Hematopoietic multipotent progenitor cell treated with erythropoietin and hydrocortisone succinate and interleukin-3 and kit ligand, for 8 days (in vitro differentiated cells): ENCODE results near the gene JMJD6.
"Not testable (repeated sequence)": the region's sequence is repeated elsewhere in the genome, so short reads cannot be mapped to it uniquely, and the experiment has no call there.

ENCODE experiments used
- DNase-seq: peaks from one replicate; pipeline ENCODE4 v3.0.0-alpha.2; 2015

Gene JMJD6

DNA sequence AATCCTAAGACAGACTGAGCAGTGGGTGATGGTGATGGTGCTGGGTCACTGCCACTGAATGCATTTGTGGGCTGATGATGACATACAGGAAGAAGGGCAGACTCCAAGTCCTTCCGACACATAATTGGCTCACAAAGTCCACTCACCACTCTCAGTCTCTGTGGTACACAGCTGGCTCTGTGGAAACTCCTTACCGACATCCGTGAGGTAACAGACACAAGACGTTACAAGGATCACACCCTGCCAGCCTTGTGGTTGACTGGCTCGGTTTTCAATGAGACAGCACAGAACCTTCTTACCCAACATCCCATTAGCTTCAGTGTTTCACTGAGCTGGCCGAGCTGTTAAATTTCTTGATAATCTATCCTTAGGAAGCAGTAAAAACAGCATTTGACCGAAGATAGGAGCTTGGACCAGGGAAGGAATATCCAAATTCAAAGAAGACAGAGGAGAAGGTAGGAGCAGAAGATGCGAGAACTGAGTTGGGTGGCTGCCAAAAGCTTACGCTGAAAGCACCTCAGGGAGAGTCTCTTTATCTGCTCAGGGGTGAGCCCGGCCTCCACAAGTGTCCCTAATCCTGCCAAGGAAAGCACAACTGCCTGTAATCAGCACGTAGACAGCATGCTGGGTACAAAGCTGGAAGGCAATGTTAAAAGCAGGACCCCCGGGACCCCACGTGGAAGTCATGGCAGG is 10.1 kb downstream of the JMJD6 start:
- DNase-seq, result peak; percentile 92

DNA sequence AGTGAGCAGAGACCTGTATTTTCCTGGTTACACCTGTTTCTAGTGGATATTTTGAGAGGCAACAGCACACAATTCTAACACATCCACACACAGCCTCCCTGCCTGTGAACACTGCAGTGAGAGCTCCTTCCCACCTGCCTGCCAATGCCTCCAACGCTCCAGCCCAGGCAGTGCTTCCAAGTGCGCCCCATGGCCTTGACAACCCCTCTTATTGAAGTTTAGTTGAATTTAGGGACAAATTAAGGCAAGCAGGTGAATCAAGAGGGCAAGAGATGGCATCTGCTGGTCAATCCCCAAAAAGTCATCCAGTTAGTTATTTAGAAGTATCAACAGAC is 10.9 kb downstream of the JMJD6 start:
- no peak for DNase-seq

DNA sequence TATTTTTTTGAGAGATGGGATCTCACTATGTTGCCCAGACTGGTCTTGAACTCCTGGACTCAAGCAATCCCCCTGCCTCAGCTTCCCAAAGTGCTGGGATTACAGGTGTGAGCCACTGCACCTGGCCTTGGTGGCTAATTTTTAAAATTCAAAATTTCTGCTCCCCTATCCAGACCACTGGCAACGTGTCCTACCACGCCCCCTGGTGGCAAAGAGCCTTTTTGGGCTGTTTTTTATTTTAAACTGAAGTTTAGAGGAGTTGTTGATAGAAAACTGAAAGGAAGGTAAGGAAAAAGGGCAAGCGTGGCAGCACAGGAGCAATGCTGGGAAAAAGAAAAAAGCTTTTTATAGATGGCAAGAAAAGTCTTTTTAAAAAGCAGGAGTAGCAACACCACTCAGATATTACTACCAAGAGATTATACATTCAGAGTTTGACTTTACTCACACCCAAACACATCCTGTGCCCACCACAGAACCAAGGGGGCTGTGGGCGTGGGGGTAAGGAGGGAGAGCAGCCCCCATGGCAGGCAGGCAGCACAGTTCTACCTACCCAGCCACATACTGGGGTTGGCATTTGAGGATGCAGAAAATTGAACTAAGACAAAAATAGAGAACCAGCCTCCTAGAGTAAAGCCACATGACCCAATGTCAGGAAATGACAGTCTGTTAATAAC is 11.4 kb downstream of the JMJD6 start:
- peak; percentile 80 for DNase-seq

DNA sequence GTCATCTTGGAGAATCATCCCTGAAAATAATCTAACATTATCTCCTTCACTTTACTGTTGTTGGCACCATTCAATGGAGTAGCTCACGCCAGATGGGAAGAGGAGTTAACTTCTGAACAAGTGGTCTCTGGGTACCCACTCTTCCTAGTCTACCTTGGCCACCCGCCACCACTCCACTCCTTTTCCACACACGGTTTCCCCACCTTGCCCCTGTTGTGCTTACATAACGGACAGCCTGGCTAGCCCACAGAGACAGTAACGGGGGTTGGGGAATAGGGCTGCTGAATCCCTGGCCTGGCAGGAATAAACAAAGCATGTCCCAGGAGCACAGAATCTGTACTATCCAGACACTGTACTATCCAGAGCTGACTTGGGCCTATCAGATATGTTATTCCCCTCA is 12.1 kb downstream of the JMJD6 start:
- no peak for DNase-seq

DNA sequence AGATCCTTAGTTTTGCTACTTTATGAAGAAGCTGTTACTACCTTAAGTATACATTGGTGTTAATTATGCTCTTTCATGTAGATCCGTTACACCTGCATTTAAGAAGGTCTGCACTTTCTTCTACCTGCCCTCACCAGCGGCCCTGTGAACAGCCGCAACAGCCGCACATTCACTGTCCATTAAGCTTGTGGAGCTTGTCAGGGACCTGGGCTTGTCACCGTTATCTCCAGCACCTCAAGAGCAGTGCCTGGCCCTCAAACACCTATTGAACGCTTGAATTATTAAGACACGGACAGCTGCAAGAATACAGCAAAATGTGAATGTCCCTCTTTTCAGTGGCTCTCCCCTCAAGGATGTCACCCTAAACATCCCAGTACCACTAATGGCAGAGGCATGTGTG is 12.6 kb downstream of the JMJD6 start:
- DNase-seq, result no peak

DNA sequence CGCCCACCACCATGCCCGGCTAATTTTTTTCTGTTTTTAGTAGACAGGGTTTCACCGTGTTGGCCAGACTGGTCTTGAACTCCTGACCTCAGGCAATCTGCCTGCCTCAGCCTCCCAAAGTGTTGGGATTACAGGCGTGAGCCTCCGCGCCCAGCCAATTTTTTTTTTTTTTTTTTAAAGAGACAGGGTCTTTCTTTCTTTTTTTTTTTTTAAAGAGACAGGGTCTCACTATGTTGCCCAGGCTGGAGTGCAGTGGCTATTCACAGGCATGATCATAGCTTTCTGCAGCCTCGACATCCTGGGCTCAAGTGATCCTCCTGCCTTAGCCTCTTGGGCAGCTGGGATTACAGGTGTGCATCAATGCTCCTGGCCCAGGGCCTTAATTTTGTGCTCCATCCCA is 14.1 kb downstream of the JMJD6 start:
- not testable (repeated sequence) for DNase-seq

DNA sequence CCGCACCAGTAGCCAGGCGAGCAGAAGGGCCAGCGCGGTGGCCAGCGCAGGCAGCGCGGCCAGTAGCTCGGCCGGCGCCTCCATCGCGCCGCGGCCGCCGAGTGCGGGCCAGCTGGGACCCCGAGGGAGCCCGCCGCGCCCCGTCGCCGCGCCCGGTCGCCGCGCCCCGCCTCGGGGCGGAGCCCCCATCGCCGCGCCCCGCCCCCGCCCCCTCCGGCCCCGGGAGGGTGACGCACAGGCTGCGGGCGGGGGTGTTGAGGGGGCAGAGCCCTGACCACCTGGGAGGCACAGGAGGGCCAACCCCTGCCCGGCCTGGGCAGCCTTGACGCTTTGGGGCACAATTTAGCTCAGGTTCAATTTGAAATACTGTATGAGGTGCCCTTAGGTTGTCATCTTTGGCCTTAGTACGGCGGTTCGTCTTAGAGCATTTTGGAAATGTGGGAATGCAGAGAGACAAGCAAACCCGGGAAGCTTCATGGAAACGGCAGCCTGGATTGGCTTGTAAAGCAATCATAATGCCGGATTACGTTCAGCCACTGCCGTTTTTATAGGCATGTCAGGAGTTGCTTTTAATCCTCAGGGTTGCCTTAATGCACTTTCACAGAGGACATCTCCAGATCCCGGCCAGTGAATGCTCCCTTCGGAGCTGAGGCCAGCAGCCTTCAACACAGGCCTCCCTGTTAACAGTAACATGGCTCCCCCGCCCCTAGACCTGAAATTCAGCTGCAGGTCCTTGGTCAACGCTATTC is 15.4 kb downstream of the JMJD6 start, which contains the start of gene MXRA7:
Gene MXRA7, minus strand, starts transcription at position 103 of the 749 bp plus-strand sequence. Its CDS starts 19 bp downstream, at position 84.
- no peak for DNase-seq

DNA sequence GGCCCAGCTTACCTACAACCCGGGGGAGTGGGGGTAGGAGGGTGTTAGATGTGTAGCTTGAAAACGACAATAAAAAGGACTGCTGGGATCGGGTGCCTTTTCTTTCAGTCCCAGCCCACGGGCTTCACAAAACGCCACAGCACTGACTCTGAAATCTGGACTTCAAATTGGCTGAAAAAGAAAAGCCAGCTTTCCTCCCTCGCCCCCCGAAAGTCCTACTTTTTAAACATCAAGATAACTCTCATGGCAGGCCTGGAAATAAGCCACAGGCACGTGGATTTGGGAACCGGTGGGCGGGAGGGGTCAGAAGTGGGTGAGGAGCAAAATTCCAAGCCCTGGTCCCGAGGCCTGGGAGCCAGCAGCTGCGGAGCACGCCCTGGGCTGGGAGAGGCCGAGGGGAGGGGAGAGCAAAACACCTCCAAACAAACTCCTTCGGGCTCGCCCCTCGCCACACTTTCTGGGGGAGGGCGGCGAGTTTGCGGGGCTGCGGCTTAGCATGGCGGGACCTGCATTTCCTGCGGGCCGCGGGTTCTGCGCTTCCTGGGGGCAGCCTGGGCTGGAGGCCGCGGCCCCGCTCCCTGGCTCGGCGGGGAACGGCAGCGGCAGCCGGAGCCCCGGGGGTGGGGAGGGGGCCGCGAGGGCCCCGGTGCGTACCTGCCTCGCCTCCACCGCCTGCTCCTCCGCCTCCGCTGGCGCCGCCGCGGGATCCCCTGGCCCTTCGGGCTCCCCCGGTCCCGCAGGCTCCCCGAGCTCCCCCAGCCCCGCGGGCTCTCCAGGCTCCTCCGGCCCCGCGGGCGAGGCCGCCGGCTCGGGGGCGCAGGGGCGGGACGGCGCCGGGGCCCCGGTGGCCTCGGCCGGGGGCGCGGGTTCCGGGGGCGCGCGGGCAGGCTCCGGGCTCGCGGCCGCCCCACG is 16.2 kb downstream of the JMJD6 start:
- not testable (repeated sequence) for DNase-seq

DNA sequence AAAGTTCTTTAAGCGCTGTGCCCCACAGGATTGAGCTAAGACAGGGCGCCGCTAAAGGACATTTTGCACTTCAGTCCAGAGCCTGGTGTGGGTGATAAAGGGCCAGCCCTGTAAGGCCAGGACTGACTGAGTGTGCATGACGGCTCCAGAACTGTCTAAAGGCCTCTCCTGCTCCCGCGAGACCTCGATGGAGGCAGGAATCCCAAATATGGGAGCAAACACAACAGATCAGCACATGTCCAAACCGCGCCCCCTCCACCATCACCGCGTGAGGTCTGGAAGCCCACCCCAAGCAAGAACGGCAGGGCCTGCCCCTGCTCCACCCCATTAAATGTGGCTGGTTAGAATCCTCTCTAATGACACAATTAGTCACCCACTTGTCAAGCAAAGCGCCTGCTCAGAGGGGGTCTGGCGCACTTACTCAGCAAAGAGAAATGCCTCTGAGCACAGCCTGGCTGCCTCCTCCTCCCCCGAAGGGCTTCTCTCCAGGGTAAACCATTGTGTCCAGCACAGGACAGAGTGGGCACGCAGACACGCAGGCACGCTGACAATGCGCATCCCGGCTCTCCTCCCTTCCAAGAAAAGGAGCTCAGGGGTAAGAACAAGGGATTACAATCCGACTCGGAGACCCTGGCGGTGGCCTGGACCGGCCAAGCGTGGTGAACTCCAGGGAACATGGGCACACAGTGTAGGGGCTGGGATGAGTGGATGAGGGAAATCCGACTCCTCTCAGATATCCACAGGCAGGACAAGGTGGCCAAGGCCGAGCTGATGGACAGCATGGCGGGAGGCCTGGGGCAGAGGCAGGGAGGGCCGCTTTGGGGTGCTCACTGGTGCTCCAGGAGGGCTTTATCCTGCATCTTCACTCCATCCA is 17.1 kb downstream of the JMJD6 start:
- DNase-seq, result no peak

DNA sequence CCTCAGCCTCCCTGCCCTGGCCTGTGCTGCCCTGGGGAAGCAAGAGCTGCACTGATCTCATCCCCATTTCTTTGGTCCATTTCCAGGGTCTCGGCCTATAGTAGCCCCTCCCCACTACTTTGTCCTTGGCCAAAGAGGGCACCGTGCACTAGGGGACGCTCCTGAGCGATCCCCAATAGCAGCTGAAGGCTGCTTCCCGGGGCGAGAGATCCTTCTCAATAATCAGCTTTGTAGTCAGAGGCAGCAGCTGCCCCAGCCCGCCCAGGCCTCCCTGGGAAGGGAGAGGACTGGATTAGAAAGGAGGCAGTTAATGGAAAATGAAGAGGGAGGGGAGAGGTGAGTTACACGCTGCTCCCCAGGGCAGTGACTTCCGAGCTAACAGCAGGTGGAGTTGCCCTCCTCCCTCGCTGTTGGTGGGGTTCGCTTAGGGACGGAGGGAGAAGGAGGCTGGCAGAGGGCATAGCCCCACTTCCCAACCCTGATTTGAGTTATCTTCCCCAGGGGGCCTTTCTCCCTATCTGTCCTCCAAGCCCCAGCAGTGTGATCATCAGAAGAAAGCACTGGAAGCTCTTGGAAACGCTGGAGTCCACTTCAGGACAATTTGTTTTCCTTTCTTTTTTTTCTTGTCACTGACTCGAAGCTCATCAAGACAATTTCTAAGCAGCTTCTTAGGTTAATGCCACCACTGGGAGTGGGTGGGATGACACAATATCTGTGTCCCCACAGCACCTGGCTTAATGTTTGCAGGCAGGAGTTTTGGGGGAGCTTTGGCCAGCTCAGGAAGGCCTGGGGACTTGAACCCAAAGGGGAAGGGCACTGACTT is 18.2 kb downstream of the JMJD6 start:
- no peak for DNase-seq

DNA sequence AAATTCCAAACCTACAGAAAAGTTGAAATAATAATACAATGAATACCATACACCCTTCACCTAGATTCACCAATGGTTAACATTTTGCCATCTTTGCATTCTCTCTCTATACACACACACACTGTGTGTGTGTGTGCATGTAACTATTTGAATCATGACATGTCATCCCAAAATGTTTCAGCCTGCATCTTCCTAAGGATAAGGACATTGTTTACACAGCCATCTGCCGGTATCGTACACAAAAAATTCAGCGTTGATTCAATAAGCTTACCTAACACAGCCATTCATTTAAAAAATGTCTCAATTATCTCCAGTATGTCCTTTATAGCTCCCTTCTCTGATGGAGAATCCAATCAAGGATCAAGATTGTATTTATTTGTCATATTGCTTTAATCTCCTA is 19.6 kb downstream of the JMJD6 start:
- no peak for DNase-seq

DNA sequence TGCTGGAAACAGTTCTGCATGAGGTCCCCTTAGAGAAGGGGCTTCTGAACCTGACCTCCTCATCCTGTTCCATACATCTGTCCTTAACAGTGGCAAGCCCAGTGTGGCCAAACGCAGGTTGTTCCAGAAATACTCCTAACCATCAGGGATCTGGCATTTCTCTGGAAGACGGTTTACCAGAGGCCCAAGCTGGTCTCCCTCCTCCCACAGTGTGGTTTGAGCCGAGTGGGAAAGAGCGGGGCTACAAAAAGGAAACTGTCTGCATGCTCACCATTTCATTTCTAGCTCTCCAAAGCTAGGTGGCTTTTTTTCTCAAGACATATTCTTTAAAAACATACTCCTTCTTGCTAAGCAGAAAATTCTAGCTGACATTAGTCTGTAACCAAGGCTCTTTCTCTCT is 21.6 kb downstream of the JMJD6 start:
- no peak for DNase-seq

DNA sequence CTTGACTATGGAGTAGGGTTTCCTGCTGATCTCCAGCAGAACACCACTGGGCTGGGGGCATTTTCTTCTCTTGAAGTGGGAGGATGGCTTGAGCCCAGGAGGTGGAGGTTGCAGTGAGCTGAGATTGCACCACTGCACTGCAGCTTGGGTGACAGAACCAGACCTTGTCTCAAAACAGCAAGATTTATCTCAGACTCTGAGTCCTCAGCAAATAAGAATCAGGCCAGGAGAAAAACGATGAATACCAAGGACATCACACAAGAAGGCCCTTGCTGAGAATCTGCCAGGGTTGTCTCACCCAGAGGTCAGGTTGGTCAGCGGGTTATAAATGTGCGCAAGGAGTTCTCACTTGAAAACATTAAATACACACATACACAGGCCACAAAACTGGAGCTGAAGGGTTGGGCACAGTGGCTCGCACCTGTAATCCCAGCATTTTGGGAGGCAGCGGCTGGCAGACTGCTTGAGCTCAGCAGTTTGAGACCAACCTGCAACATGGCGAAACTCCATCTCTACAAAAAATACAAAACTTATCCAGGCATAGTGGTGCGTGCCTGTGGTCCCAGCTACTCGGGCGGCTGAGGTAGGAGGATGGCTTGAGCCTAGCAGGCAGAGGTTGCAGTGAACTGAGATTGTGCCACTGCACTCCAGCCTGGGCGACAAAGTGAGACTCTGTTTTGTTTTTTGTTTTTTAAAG is 23.3 kb downstream of the JMJD6 start:
- DNase-seq, result no peak

DNA sequence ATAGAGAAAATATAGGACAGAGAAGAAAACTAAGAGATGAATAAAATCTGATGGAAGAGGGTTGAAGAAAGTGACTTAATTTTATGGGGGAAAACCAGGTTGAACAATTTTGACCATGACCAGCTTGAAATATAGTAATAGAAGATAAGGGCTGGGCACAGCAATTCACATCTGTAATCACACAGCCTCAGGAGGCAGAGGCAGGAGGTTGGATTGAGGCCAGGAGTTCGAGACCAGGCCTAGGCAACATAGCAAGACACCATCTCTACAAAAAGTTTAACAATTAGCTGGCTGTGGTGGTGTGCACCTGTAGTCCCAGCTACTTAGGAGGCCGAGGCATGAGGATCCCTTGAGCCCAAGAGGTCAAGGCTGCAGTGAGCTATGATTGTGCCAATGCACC is 24.3 kb downstream of the JMJD6 start:
- peak; percentile 58 for DNase-seq

DNA sequence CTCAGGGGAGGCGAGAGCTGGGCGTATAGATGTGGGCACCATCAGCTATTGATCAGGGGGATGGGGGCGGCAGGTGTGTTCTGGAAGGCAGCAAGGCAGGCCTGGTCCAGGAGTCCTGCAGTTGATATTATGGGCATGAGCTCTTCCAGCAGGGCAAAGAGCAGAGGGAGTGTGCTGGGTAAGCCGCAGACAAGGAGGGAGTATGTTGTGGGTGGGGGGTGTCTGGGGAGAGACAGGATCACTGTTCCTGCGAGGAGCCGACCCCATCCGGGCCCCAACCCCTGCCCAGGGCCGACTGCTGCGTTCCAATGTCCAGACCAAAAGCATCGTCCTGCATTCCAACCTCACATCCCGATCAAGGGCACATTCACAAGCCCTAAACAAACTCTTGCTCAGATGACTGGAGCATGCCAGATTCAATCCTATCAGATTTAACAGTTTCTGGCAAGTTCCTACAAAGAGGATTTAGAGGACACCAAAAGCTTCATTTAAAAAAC is 24.9 kb downstream of the JMJD6 start:
- DNase-seq, result no peak

DNA sequence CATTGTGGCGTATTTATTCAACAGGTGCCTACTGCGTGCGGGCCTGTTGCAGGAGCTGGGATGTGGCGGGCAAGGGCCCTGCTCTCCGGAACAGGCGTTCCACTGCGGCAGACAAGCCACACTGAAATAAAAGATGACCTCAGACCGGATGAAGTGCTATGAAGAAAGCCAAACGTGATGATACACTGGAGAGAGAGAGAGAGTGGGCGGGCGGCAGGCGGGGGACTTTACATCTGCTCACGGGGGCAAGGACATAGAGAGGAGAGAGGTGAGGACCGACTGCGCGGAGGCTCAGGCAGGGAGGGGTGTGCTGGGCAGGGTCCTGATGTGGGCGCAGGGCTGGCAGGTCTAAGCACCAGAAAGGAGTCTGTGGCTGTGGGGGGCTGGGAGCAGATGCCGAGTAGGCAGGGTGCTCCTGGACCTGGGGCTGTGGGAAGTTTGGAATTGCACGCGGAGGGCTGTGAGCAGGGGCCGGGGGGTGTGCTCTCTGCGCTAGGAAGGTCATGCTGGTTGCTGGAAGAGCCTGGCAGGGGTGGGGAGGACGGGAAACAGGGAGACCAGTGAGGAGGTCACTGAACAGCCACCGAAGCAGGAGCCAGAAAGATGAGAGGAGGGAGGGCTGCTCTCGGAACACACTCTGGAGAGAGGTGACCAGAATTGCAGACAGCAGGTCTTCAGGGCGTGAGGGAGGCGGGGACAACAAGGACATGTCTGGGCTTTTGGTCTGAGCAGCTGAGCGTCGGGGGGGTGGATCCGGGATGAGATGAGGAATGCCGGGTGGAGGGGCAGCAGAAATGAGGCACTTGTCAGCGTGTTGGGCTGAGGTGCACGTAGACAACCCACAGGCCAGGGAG is 25.6 kb downstream of the JMJD6 start:
- DNase-seq, result no peak

DNA sequence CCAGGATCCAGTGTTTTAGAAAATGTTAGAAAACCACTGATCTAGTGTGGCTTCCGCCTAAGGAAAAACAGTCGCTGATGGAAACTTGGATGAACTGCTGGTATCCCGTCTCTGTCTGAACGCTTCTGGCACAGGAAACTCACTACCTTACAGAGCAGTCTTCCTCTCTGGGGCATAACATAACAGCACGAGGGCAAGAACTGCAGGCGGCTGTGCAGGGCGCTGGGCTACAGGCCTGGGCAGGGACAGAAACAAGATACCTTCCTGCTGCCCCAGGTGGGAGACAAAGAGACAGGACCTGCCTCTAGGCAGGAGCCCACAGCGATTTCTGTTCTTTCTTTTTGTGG is 26.2 kb downstream of the JMJD6 start:
- no peak for DNase-seq

DNA sequence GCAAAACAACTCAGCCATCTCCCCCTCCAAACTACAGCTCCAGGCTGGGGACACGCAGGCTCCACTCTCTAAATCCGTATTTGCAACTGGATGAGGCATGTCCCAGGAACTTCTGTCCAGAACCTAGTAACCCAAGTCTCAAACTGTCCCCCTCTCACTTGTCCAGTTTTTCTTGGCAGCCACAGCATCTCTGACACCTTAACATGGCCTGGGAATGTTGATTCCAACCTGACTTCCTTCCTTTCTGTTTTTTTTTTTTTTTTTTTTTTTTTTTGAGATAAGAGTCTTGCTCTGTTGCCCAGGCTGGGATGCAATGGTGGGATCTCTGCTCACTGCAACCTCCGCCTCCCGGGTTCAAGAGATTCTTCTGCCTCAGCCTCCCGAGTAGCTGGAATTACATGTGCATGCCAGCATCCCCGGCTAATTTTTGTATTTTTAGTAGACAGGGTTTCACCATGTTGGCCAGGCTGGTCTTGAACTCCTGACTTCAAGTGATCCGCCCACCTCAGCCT is 27.9 kb downstream of the JMJD6 start:
- not testable (repeated sequence) for DNase-seq
